ACC112 (cell line): ENCODE results near the gene TFR2.

ENCODE experiments used
- H2AFZ ChIP-seq: fragments of 200-600 bp; sonication (generic); one replicate; pipeline ENCODE4 v1.6.0; 2017; ENCODE audit warnings: antibody characterized with exemption, low read length; ENCODE audit not compliant: unreplicated experiment
- H3K27ac ChIP-seq: fragments of 200-600 bp; sonication (generic); 2 replicates; pipeline ENCODE4 v1.5.1; 2014; ENCODE audit warnings: low read depth, mild to moderate bottlenecking, antibody characterized with exemption, low read length, moderate library complexity
- H3K27me3 ChIP-seq: fragments of 200-600 bp; sonication (generic); 2 replicates; pipeline ENCODE4 v1.6.1; 2014; ENCODE audit warnings: mild to moderate bottlenecking, antibody characterized with exemption, low read length, moderate library complexity, mixed read lengths; ENCODE audit not compliant: insufficient read depth
- H3K36me3 ChIP-seq: fragments of 200-600 bp; sonication (generic); 2 replicates; pipeline ENCODE4 v1.6.1; 2016; ENCODE audit warnings: mild to moderate bottlenecking, antibody characterized with exemption, low read length, moderate library complexity, mixed read lengths; ENCODE audit not compliant: insufficient read depth
- H3K4me1 ChIP-seq: fragments of 200-600 bp; sonication (generic); one replicate; pipeline ENCODE4 v1.6.1; 2016; ENCODE audit warnings: low read length, mixed read lengths; ENCODE audit not compliant: insufficient read depth, unreplicated experiment, control insufficient read depth
- H3K4me3 ChIP-seq: fragments of 200-600 bp; sonication (generic); 2 replicates; pipeline ENCODE4 v1.5.1; 2014; ENCODE audit warnings: mild to moderate bottlenecking, low read depth, low read length
- H3K79me2 ChIP-seq: fragments of 200-600 bp; sonication (generic); one replicate; pipeline ENCODE4 v1.6.0; 2016; ENCODE audit warnings: low read length; ENCODE audit not compliant: control insufficient read depth, unreplicated experiment, insufficient read depth

TFR2 gene

GRCh38 chr7:100641463-100641859 lies at the start of gene TFR2:
TFR2 (minus strand) TSS chr7:100641552; CDS start chr7:100641509, 43 bp downstream.
- H3K4me1 ChIP-seq: no peaks in the 10 kb centered on the region
- H3K27me3 ChIP-seq: peaks cover 11% of the 10 kb centered on the region; the same call in 1 of the 2 replicates
- H2AFZ ChIP-seq: no peak within 1 kb of the TSS
- no peak within 1 kb of the TSS for H3K27ac ChIP-seq
- H3K79me2 ChIP-seq: no peaks in the 10 kb centered on the region
- H3K4me3 ChIP-seq: no peak within 1 kb of the TSS
- H3K36me3 ChIP-seq: no peaks in the 10 kb centered on the region

- Histone ChIP-seq H3K79me2 (peaks cover 56% of the 10 kb centered on the region), H2AFZ (no peak overlapping the region), H3K27ac (no peak overlapping the region), H3K4me1 (peaks cover 34% of the 10 kb centered on the region), H3K4me3 (no peak overlapping the region), H3K36me3 (no peaks in the 10 kb centered on the region; the same call in 1 of the 2 replicates), H3K27me3 (no peaks in the 10 kb centered on the region)
These were observed 48.1 kb upstream of the TFR2 start for GRCh38 chr7:100689230-100690135.

GRCh38 chr7:100688326-100688860 lies 47.0 kb upstream of the TFR2 start:
- H3K4me3 ChIP-seq: no peak overlapping the region
- no peak overlapping the region for H2AFZ ChIP-seq
- H3K36me3 ChIP-seq: no peaks in the 10 kb centered on the region; the same call in 1 of the 2 replicates
- no peaks in the 10 kb centered on the region for H3K27me3 ChIP-seq
- H3K27ac ChIP-seq: no peak overlapping the region
- H3K4me1 ChIP-seq: peaks cover 34% of the 10 kb centered on the region
- peaks cover 52% of the 10 kb centered on the region for H3K79me2 ChIP-seq

- Histone ChIP-seq H3K4me1 (peaks cover 34% of the 10 kb centered on the region), H2AFZ (no peak overlapping the region), H3K79me2 (peaks cover 47% of the 10 kb centered on the region), H3K4me3 (no peak overlapping the region), H3K27me3 (no peaks in the 10 kb centered on the region), H3K36me3 (no peaks in the 10 kb centered on the region; the same call in 1 of the 2 replicates), H3K27ac (no peak overlapping the region)
These were observed 46.5 kb upstream of the TFR2 start for GRCh38 chr7:100687751-100688300.

GRCh38 chr7:100687261-100687660 lies 45.9 kb upstream of the TFR2 start:
- H3K36me3 ChIP-seq: no peaks in the 10 kb centered on the region; the same call in 1 of the 2 replicates
- no peak overlapping the region for H2AFZ ChIP-seq
- peaks cover 35% of the 10 kb centered on the region for H3K4me1 ChIP-seq
- H3K27me3 ChIP-seq: no peaks in the 10 kb centered on the region
- H3K79me2 ChIP-seq: peaks cover 41% of the 10 kb centered on the region
- H3K27ac ChIP-seq: no peak overlapping the region
- H3K4me3 ChIP-seq: no peak overlapping the region

- Histone ChIP-seq H2AFZ (no peak overlapping the region), H3K79me2 (peaks cover 36% of the 10 kb centered on the region), H3K36me3 (peaks cover 3% of the 10 kb centered on the region; the same call in 1 of the 2 replicates)
These were observed 45.5 kb upstream of the TFR2 start for GRCh38 chr7:100686822-100687211.

GRCh38 chr7:100686201-100686821 lies 45.0 kb upstream of the TFR2 start:
- no peak overlapping the region for H3K4me3 ChIP-seq
- peaks cover 31% of the 10 kb centered on the region for H3K79me2 ChIP-seq
- H3K27ac ChIP-seq: no peak overlapping the region
- H3K27me3 ChIP-seq: no peaks in the 10 kb centered on the region
- peaks cover 33% of the 10 kb centered on the region for H3K4me1 ChIP-seq
- H3K36me3 ChIP-seq: peaks cover 5% of the 10 kb centered on the region; the same call in 1 of the 2 replicates
- no peak overlapping the region for H2AFZ ChIP-seq

More at GRCh38 chr7:100686822-100687211, 45.5 kb upstream of the TFR2 start:
- H3K27me3 ChIP-seq: no peaks in the 10 kb centered on the region
- peaks cover 34% of the 10 kb centered on the region for H3K4me1 ChIP-seq
- H3K27ac ChIP-seq: no peak overlapping the region
- H3K4me3 ChIP-seq: no peak overlapping the region

- no peak overlapping the region for H2AFZ ChIP-seq
- H3K36me3 ChIP-seq: peaks cover 5% of the 10 kb centered on the region; the same call in 1 of the 2 replicates
- H3K4me1 ChIP-seq: peaks cover 31% of the 10 kb centered on the region
- H3K79me2 ChIP-seq: peaks cover 25% of the 10 kb centered on the region
- no peak overlapping the region for H3K27ac ChIP-seq
- H3K27me3 ChIP-seq: no peaks in the 10 kb centered on the region
- H3K4me3 ChIP-seq: no peak overlapping the region
These were observed 44.3 kb upstream of the TFR2 start for GRCh38 chr7:100685631-100686145.

GRCh38 chr7:100685049-100685605 lies 43.8 kb upstream of the TFR2 start:
- Histone ChIP-seq H3K27ac (no peak overlapping the region), H3K4me1 (peaks cover 36% of the 10 kb centered on the region), H3K36me3 (peaks cover 5% of the 10 kb centered on the region; the same call in 1 of the 2 replicates), H3K27me3 (no peaks in the 10 kb centered on the region), H3K4me3 (no peak overlapping the region), H2AFZ (no peak overlapping the region), H3K79me2 (peaks cover 20% of the 10 kb centered on the region)

- H3K36me3 ChIP-seq: peaks cover 5% of the 10 kb centered on the region; the same call in 1 of the 2 replicates
These were observed 43.2 kb upstream of the TFR2 start for GRCh38 chr7:100684534-100685042.

More at GRCh38 chr7:100684534-100685042, 43.2 kb upstream of the TFR2 start:
- H3K4me3 ChIP-seq: no peak overlapping the region
- H3K27ac ChIP-seq: no peak overlapping the region
- no peaks in the 10 kb centered on the region for H3K27me3 ChIP-seq
- peaks cover 15% of the 10 kb centered on the region for H3K79me2 ChIP-seq
- H2AFZ ChIP-seq: no peak overlapping the region
- H3K4me1 ChIP-seq: peaks cover 34% of the 10 kb centered on the region
